Peyer's patch (tissue), 4 donors: ENCODE results near the gene NOXO1. TPM values are rescaled to one million over a fixed set of nuclear protein-coding genes. Genes with fewer than 3 reads are reported as not detected.
A peak's percentile ranks its signal among the peaks of the same experiment; 100 is the strongest.

ENCODE experiments used
- DNase-seq, 3 donors: peaks; one replicate each; pipeline ENCODE4 v3.0.0-alpha.2; 2017 to 2019
- H3K27ac ChIP-seq, 4 donors: fragments of 200-600 bp; sonication (generic); one replicate each; pipeline ENCODE4 v1.5.1; 2016 to 2019
- H3K27me3 ChIP-seq, 2 donors: fragments of 200-600 bp; sonication (generic); one replicate each; pipeline ENCODE4 v1.5.1; 2019
- H3K36me3 ChIP-seq, 3 donors: fragments of 200-600 bp; sonication (generic); one replicate each; pipeline ENCODE4 v1.5.1; 2016 to 2019
- H3K4me1 ChIP-seq, 4 donors: fragments of 200-600 bp; sonication (generic); one replicate each; pipeline ENCODE4 v1.5.1; 2016 to 2019
- H3K4me3 ChIP-seq, 4 donors: fragments of 200-600 bp; sonication (generic); 1 replicate in 3 of 4; 2 replicates in 1 of 4; pipeline ENCODE4 v1.5.1; 2016 to 2019; ENCODE audit warnings: mild to moderate bottlenecking in 1 of 4
- H3K9me3 ChIP-seq, 4 donors: fragments of 200-600 bp; sonication (generic); one replicate each; pipeline ENCODE4 v1.5.1; 2016 to 2019; ENCODE audit warnings: mild to moderate bottlenecking in 1 of 4
- CTCF ChIP-seq, 6 experiments: fragments of 450-650 bp in 4 of 6; fragments of 200-600 bp in 2 of 6; sonication (generic) in 1 of 6; IDR thresholded peaks; one replicate each; pipeline ENCODE4 v1.5.1; 2017 to 2019; ENCODE audit warnings: antibody characterized with exemption in 6 of 6, mild to moderate bottlenecking in 3 of 6, moderate library complexity in 1 of 6
- POLR2A ChIP-seq, 2 donors: fragments of 450-650 bp; IDR thresholded peaks; one replicate each; pipeline ENCODE4 v1.5.1; 2017; ENCODE audit warnings: antibody characterized with exemption in 2 of 2, mild to moderate bottlenecking in 2 of 2, moderate library complexity in 2 of 2
- total RNA-seq, 4 donors: library from RNA; depleted of rRNA; stranded (reverse); fragments of >200 nt; gene quantifications; one replicate each; pipeline ENCODE4 v1.1.0, GENCODE V29; 2016

The NOXO1 gene
- total RNA-seq, 4 donors from 2014 or later = 8.6 to 23.1 (median 11.3) TPM

- TF ChIP-seq CTCF (IDR thresholded peaks at IDR 0.05) = no peak
- TF ChIP-seq POLR2A (IDR thresholded peaks at IDR 0.05) = no peak
- Histone ChIP-seq H3K4me1 (peaks cover 5 to 22% (median 12%) of the 10 kb centered on the region in 4 donors), H3K9me3 (no peaks in the 10 kb centered on the region), H3K4me3 (no peak overlapping the region), H3K27me3 (no peaks in the 10 kb centered on the region), H3K27ac (no peak overlapping the region), H3K36me3 (peaks cover 0 to 2% (median 0%) of the 10 kb centered on the region in 3 donors)
- DNase-seq = no peak
These were observed 35.5 kb downstream of the NOXO1 start for GRCh38 chr16:1945559-1946391.

GRCh38 chr16:1944612-1945199 lies 36.6 kb downstream of the NOXO1 start:
- no peaks in the 10 kb centered on the region for H3K9me3 ChIP-seq
- no peak overlapping the region for H3K4me3 ChIP-seq
- no peak for TF ChIP-seq CTCF (IDR thresholded peaks at IDR 0.05)
- TF ChIP-seq POLR2A (IDR thresholded peaks at IDR 0.05) = no peak
- H3K27me3 ChIP-seq = no peaks in the 10 kb centered on the region
- H3K36me3 ChIP-seq = peaks cover 0 to 11% (median 0%) of the 10 kb centered on the region in 3 donors
- peaks cover 5 to 32% (median 14%) of the 10 kb centered on the region in 4 donors for H3K4me1 ChIP-seq
- DNase-seq = no peak
- H3K27ac ChIP-seq = no peak overlapping the region

- Histone ChIP-seq H3K27me3 (no peaks in the 10 kb centered on the region), H3K4me1 (peaks cover 5 to 37% (median 15%) of the 10 kb centered on the region in 4 donors), H3K4me3 (peak within 1 kb of the TSS; percentile 57 to 87 (median 78)), H3K36me3 (peaks cover 0 to 26% (median 0%) of the 10 kb centered on the region in 3 donors), H3K27ac (peak within 1 kb of the TSS; percentile 60 to 81 (median 78)), H3K9me3 (no peaks in the 10 kb centered on the region)
- TF ChIP-seq CTCF (IDR thresholded peaks at IDR 0.05) = peak in 2 of 6 experiments; percentile 12 to 20
- peak; percentile 94 to 97 for TF ChIP-seq POLR2A (IDR thresholded peaks at IDR 0.05)
- peak; percentile 100 for DNase-seq
These were observed 38.2 kb downstream of the NOXO1 start, which contains the start of gene MSRB1 for GRCh38 chr16:1942810-1943726. MSRB1 (minus strand) TSS chr16:1943199; CDS start chr16:1943156, 43 bp downstream.

GRCh38 chr16:1942047-1942809 lies 39.0 kb downstream of the NOXO1 start:
- Histone ChIP-seq H3K27me3 (no peaks in the 10 kb centered on the region), H3K4me3 (peak overlapping the region; percentile 57 to 87 (median 78)), H3K36me3 (peaks cover 0 to 32% (median 0%) of the 10 kb centered on the region in 3 donors), H3K4me1 (peaks cover 5 to 37% (median 15%) of the 10 kb centered on the region in 4 donors), H3K27ac (peak overlapping the region; percentile 60 to 81 (median 78)), H3K9me3 (no peaks in the 10 kb centered on the region)
- peak in 1 of 3 donors; percentile 40 for DNase-seq
- TF ChIP-seq CTCF (IDR thresholded peaks at IDR 0.05) (no peak), POLR2A (IDR thresholded peaks at IDR 0.05) (no peak)
